Fibroblast of skin of left quadriceps (primary cell): ENCODE results near the gene CCDC92.

Source experiments
- DNase-seq, 2 experiments: peaks; one replicate each; pipeline ENCODE4 v3.0.0-alpha.2; 2013; ENCODE audit warnings: low read depth in 2 of 2

The CCDC92 gene

GRCh38 chr12:123976227-123976826 lies 3.7 kb upstream of the CCDC92 start:
- DNase-seq, result no peak

- no peak for DNase-seq
Measured at GRCh38 chr12:123973552-123974341, 1.1 kb upstream of the CCDC92 start.

- DNase-seq, result no peak
Measured at GRCh38 chr12:123971770-123972456, 718 bp downstream of the CCDC92 start.

GRCh38 chr12:123971449-123971769 lies 1.2 kb downstream of the CCDC92 start:
- no peak for DNase-seq

GRCh38 chr12:123967121-123967586 lies 5.5 kb downstream of the CCDC92 start:
- DNase-seq, result no peak

- DNase-seq, result peak; percentile 33
Measured at GRCh38 chr12:123966596-123966995, 6.0 kb downstream of the CCDC92 start.

- DNase-seq, result no peak
Measured at GRCh38 chr12:123965382-123965781, 7.2 kb downstream of the CCDC92 start.

- no peak for DNase-seq
Measured at GRCh38 chr12:123963821-123964220, 8.8 kb downstream of the CCDC92 start.

GRCh38 chr12:123962513-123962912 lies 10.1 kb downstream of the CCDC92 start:
- no peak for DNase-seq

GRCh38 chr12:123961585-123962345 lies 10.9 kb downstream of the CCDC92 start:
- DNase-seq, result no peak

GRCh38 chr12:123960856-123961255 lies 11.8 kb downstream of the CCDC92 start:
- no peak for DNase-seq

- no peak for DNase-seq
Measured at GRCh38 chr12:123960029-123960735, 12.4 kb downstream of the CCDC92 start.

GRCh38 chr12:123958876-123959275 lies 13.8 kb downstream of the CCDC92 start:
- no peak for DNase-seq

GRCh38 chr12:123958462-123958861 lies 14.2 kb downstream of the CCDC92 start:
- no peak for DNase-seq

GRCh38 chr12:123957196-123957595 lies 15.4 kb downstream of the CCDC92 start:
- DNase-seq, result no peak

GRCh38 chr12:123956249-123956648 lies 16.4 kb downstream of the CCDC92 start:
- DNase-seq, result no peak

GRCh38 chr12:123954647-123955350 lies 17.8 kb downstream of the CCDC92 start:
- DNase-seq, result no peak

GRCh38 chr12:123952037-123952436 lies 20.6 kb downstream of the CCDC92 start:
- no peak for DNase-seq

GRCh38 chr12:123951467-123951866 lies 21.2 kb downstream of the CCDC92 start:
- no peak for DNase-seq

GRCh38 chr12:123950476-123951349 lies 21.9 kb downstream of the CCDC92 start:
- DNase-seq, result no peak
